HepG2 (cell line): ENCODE measurements around the gene MTSS2. TPM values are rescaled to one million over a fixed set of nuclear protein-coding genes. Genes with fewer than 3 reads are reported as not detected.
A peak's percentile ranks its signal among the peaks of the same experiment; 100 is the strongest.

ENCODE experiments used
- ATM ChIP-seq: fragments of 450-650 bp; IDR thresholded peaks from 2 replicates; pipeline ENCODE4 v1.7.1; 2017; ENCODE audit warnings: mild to moderate bottlenecking, borderline replicate concordance
- CC2D1A ChIP-seq: sonication (generic); formaldehyde crosslinking; IDR thresholded peaks from 2 replicates; pipeline ENCODE4 v1.8.1; 2023; ENCODE audit warnings: mild to moderate bottlenecking, missing genetic modification reagents
- CEBPG ChIP-seq: IDR thresholded peaks from 2 replicates; pipeline ENCODE4 v1.6.1; 2016
- GMEB1 ChIP-seq: sonication (generic); formaldehyde crosslinking; IDR thresholded peaks from 2 replicates; pipeline ENCODE4 v1.5.1; 2020; ENCODE audit warnings: missing genetic modification reagents, mild to moderate bottlenecking, borderline replicate concordance
- KDM5A ChIP-seq: fragments of 200-600 bp; sonication (generic); IDR thresholded peaks from 2 replicates; pipeline ENCODE4 v1.7.0; 2018; ENCODE audit warnings: antibody characterized with exemption, mild to moderate bottlenecking, low read length, borderline replicate concordance
- MAX ChIP-seq: IDR thresholded peaks from 2 replicates; pipeline ENCODE4 v1.6.1; 2012; ENCODE audit warnings: inconsistent platforms
- MZF1 ChIP-seq: sonication (generic); formaldehyde crosslinking; IDR thresholded peaks from 2 replicates; pipeline ENCODE4 v1.8.1; 2023; ENCODE audit warnings: mild to moderate bottlenecking, missing genetic modification reagents, borderline replicate concordance
- NFYC ChIP-seq: IDR thresholded peaks from 2 replicates; pipeline ENCODE4 v1.6.1; 2016; ENCODE audit warnings: missing genetic modification reagents, missing compliant biosample characterization
- POGZ ChIP-seq: sonication (generic); formaldehyde crosslinking; IDR thresholded peaks from 2 replicates; pipeline ENCODE4 v1.4.0; 2020; ENCODE audit warnings: mild to moderate bottlenecking, missing genetic modification reagents
- PRDM10 ChIP-seq: sonication (generic); formaldehyde crosslinking; IDR thresholded peaks from 2 replicates; pipeline ENCODE4 v1.4.0; 2020; ENCODE audit warnings: low read depth, missing genetic modification reagents
- SRSF9 ChIP-seq: fragments of 200-400 bp; formaldehyde crosslinking; IDR thresholded peaks from 2 replicates; pipeline ENCODE4 v1.6.1; 2018; ENCODE audit warnings: borderline replicate concordance, mild to moderate bottlenecking, low read depth, low read length; ENCODE audit not compliant: insufficient read depth, poor library complexity, severe bottlenecking
- TBX3 ChIP-seq: fragments of 450-650 bp; IDR thresholded peaks from 2 replicates; pipeline ENCODE4 v1.6.1; 2017; ENCODE audit warnings: antibody characterized with exemption, mild to moderate bottlenecking, inconsistent platforms, borderline replicate concordance
- ZBTB25 ChIP-seq: IDR thresholded peaks from 2 replicates; pipeline ENCODE4 v1.6.1; 2018; ENCODE audit warnings: missing genetic modification reagents
- ZNF557 ChIP-seq: sonication (generic); formaldehyde crosslinking; IDR thresholded peaks from 2 replicates; pipeline ENCODE4 v1.4.0; 2020; ENCODE audit warnings: missing genetic modification reagents
- polyA plus RNA-seq, 8 experiments: library from polyadenylated mRNA; depleted of rRNA in 3 of 8; stranded (reverse) in 7 of 8; unstranded in 1 of 8; fragments of >200 nt; fragmentation: Illumina TruSeq in 4 of 8; extraction: Trizol in 4 of 8; gene quantifications; 2 replicates each; pipeline versions ENCODE4 v1.2.1 to v1.2.3, GENCODE V29; 2011 to 2016; ENCODE audit warnings: low read depth in 4 of 8, missing spikeins in 1 of 8, mixed read lengths in 1 of 8; ENCODE audit not compliant: insufficient read depth in 1 of 8
- total RNA-seq, 5 experiments: library from RNA; depleted of rRNA; stranded (reverse); fragments of >200 nt; fragmentation: Illumina TruSeq; extraction: Trizol; gene quantifications; 2 replicates each; pipeline ENCODE4 v1.2.3, GENCODE V29; 2016; ENCODE audit warnings: low read depth in 1 of 5
- TF ChIP-seq, protein P1 (sequence below), 2 experiments: IDR thresholded peaks; 2 replicates each; pipeline ENCODE4 v1.6.1; 2011 to 2012; ENCODE audit warnings: low read length in 2 of 2, borderline replicate concordance in 1 of 2, low read depth in 1 of 2, mild to moderate bottlenecking in 1 of 2, moderate library complexity in 1 of 2

The MTSS2 gene
- total and polyA plus RNA-seq, 2 of the 13 experiments (the other 11 are each of a cell fraction or from before 2014, with no cell fraction given) = 132 to 242 TPM

GRCh38 chr16:70711211-70712031, 25.6 kb upstream of the MTSS2 start (continued):
- no peak for TF ChIP-seq GMEB1 (CRISPR knock-in tag)
- TF ChIP-seq MZF1 (CRISPR knock-in tag) = no peak
- TF ChIP-seq CC2D1A = no peak
- TF ChIP-seq POGZ (CRISPR knock-in tag) = peak; percentile 40; the same call in 1 of the 2 replicates
- TF ChIP-seq, protein P1, sequence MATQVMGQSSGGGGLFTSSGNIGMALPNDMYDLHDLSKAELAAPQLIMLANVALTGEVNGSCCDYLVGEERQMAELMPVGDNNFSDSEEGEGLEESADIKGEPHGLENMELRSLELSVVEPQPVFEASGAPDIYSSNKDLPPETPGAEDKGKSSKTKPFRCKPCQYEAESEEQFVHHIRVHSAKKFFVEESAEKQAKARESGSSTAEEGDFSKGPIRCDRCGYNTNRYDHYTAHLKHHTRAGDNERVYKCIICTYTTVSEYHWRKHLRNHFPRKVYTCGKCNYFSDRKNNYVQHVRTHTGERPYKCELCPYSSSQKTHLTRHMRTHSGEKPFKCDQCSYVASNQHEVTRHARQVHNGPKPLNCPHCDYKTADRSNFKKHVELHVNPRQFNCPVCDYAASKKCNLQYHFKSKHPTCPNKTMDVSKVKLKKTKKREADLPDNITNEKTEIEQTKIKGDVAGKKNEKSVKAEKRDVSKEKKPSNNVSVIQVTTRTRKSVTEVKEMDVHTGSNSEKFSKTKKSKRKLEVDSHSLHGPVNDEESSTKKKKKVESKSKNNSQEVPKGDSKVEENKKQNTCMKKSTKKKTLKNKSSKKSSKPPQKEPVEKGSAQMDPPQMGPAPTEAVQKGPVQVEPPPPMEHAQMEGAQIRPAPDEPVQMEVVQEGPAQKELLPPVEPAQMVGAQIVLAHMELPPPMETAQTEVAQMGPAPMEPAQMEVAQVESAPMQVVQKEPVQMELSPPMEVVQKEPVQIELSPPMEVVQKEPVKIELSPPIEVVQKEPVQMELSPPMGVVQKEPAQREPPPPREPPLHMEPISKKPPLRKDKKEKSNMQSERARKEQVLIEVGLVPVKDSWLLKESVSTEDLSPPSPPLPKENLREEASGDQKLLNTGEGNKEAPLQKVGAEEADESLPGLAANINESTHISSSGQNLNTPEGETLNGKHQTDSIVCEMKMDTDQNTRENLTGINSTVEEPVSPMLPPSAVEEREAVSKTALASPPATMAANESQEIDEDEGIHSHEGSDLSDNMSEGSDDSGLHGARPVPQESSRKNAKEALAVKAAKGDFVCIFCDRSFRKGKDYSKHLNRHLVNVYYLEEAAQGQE (IDR thresholded peaks at IDR 0.05; ENCODE audit: borderline replicate concordance in 1 of 2, low read depth in 1 of 2, low read length in 2 of 2) = 0 out of 4 replicates have a peak, but pooled peaks of 1 of the 2 experiments have one; percentile 16
- peak; percentile 30; the same call in 1 of the 2 replicates for TF ChIP-seq NFYC (CRISPR knock-in tag)
- no peak for TF ChIP-seq KDM5A
- peak; percentile 93 for TF ChIP-seq CEBPG (CRISPR knock-in tag)
- TF ChIP-seq SRSF9 = no peak
- no peak; the same call in 1 of the 2 replicates for TF ChIP-seq ZBTB25 (CRISPR knock-in tag)
- peak; percentile 86 for TF ChIP-seq PRDM10 (CRISPR knock-in tag)
- peak; percentile 96 for TF ChIP-seq MAX
- no peak for TF ChIP-seq ZNF557
- no peak for TF ChIP-seq ATM
- TF ChIP-seq TBX3 = 0 out of 2 replicates have a peak, but pooled peaks have one; percentile 8
